GM12801 (cell line): ENCODE data around the gene CNOT6.

Source experiments
- CTCF ChIP-seq: IDR thresholded peaks from one replicate; pipeline ENCODE4 v1.5.1; 2011; ENCODE audit warnings: control low read depth; ENCODE audit not compliant: insufficient read length; ENCODE audit errors: extremely low read depth

Gene CNOT6

GRCh38 chr5:180463916-180464602 lies 30.1 kb upstream of the CNOT6 start:
- TF ChIP-seq CTCF: no peak

GRCh38 chr5:180464603-180464970 lies 29.6 kb upstream of the CNOT6 start:
- no peak for TF ChIP-seq CTCF

- no peak for TF ChIP-seq CTCF
Observed at GRCh38 chr5:180466316-180466715, 27.9 kb upstream of the CNOT6 start.

DNA sequence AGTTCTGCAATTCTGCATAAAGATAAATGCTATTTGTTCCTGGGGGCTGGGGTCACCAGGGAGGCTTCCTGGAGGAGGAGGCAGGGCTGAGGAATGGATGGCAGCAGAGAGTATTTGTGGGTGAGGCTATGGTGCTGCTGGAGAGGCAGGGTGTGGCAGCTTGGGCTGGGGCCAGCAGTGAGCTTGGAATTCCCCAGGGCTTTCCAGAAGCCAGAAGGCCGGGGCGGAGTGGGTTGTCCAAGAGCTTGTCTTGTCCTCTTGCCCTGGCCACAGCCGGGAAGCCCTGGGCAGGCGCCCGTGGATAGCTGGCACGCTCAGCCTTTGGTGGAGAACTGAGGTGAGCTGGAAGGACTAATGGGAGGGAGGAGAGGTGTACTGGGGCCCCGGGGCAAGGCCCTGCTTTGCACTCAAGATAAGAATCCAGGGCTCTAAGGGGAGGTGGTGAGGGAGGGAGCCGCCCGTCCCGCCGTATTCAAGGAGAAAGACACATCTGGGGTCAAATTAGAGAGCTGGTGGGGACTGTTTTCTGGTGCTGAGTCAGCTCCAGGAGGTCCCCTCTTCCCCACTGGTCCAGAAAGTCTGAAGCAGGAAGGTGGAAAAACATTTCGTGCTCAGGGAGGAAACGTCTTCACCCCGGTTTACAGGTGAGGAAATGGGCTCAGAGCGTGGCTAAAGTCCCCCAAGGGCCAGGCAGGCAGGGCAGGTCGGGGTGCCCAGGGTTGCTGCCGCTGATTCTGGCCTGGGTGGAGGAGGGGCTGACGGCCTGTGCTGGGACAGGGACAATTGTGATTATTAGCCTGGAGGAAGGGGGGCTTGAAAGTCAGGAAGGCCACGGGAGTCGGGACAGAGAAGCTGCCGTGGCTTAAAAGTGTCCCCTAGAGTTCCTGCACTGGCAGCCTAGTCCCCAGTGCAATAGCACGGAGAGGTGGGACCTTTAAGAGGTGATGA lies 26.9 kb upstream of the CNOT6 start:
- no peak for TF ChIP-seq CTCF

DNA sequence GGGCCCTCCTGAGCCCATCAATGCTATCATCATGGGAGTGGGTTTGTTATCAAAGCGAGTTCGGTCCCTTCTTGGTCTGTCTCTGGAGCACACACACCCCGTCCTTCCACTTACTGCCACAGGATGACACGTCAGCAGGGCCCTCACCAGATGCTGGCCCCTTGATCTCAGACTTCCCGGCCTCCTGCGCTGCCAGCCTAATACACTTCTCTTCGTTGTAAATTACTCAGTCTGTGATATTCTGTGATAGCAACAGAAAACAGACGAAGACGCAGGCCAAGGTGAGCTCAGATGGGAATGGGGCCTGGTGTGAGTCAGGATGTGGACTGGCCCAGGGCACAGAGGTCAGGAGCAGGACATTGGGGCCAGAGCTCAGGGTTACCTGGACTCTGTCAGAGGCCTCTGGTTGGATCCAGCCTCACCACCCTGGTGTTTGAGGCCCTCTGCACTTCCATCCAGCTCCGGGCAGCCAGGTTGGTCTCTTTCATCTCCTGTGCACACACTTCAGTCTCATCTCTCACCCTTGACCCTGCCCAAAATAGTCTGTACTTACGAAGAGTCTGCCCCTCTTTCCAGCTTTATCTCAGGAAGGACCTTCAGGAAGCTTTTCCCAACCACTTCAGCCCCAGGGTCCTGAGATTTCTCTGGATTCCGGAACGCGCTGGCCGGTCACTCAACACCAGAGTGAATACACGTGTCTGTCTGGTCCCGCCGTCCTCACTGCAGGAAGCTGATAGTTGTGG lies 26.0 kb upstream of the CNOT6 start:
- TF ChIP-seq CTCF: no peak

- no peak for TF ChIP-seq CTCF
Observed at GRCh38 chr5:180468732-180469585, 25.2 kb upstream of the CNOT6 start.
